Measurements from ENCODE around the gene MEDAG.

MEDAG gene

GRCh38 chr13:30881191-30881651, 24.9 kb upstream of the MEDAG start:
- no peak for TF ChIP-seq CTCF (IDR thresholded peaks at IDR 0.05; ENCODE audit: low read depth, low read length)
- no peak for DNase-seq (ENCODE audit: extremely low read depth, low read depth)

- no peak for TF ChIP-seq CTCF (IDR thresholded peaks at IDR 0.05; ENCODE audit: low read depth, low read length)
- DNase-seq (ENCODE audit: extremely low read depth, low read depth), result no peak
Observed at GRCh38 chr13:30882026-30882850, 23.8 kb upstream of the MEDAG start.

- no peak for DNase-seq (ENCODE audit: extremely low read depth, low read depth)
- no peak for TF ChIP-seq CTCF (IDR thresholded peaks at IDR 0.05; ENCODE audit: low read depth, low read length)
Observed at GRCh38 chr13:30882996-30883766, 22.9 kb upstream of the MEDAG start.

GRCh38 chr13:30884543-30884942, 21.5 kb upstream of the MEDAG start:
- no peak for TF ChIP-seq CTCF (IDR thresholded peaks at IDR 0.05; ENCODE audit: low read depth, low read length)
- no peak for DNase-seq (ENCODE audit: extremely low read depth, low read depth)

- TF ChIP-seq CTCF (IDR thresholded peaks at IDR 0.05; ENCODE audit: low read depth, low read length), result no peak
- no peak for DNase-seq (ENCODE audit: extremely low read depth, low read depth)
Observed at GRCh38 chr13:30889196-30889690, 16.8 kb upstream of the MEDAG start.

- no peak for DNase-seq (ENCODE audit: extremely low read depth, low read depth)
Observed at GRCh38 chr13:30892966-30893365, 13.1 kb upstream of the MEDAG start.

More at GRCh38 chr13:30892966-30893365, 13.1 kb upstream of the MEDAG start:
- peak; percentile 46 for TF ChIP-seq CTCF (IDR thresholded peaks at IDR 0.05; ENCODE audit: low read depth, low read length)

Data from AG09319 (cell line).